Right atrium auricular region (tissue), 2 donors: ENCODE data around the gene CEACAM18. TPM values are rescaled to one million over a fixed set of nuclear protein-coding genes. Genes with fewer than 3 reads are reported as not detected.

Experiments used
- DNase-seq: peaks from one replicate; pipeline ENCODE4 v3.0.0-alpha.2; 2019; ENCODE audit warnings: low spot score
- H3K27ac ChIP-seq, 2 donors: fragments of 200-600 bp; sonication (generic); 1 replicate in 1 of 2; 2 replicates in 1 of 2; pipeline ENCODE4 v1.5.1; 2016 to 2019
- H3K27me3 ChIP-seq, 2 donors: fragments of 200-600 bp; sonication (generic); one replicate each; pipeline versions ENCODE4 v1.5.1 to v1.6.0; 2017 to 2019
- H3K36me3 ChIP-seq: fragments of 200-600 bp; sonication (generic); one replicate; pipeline ENCODE4 v1.5.1; 2016
- H3K4me1 ChIP-seq, 2 donors: fragments of 200-600 bp; sonication (generic); one replicate each; pipeline versions ENCODE4 v1.5.1 to v1.6.0; 2017 to 2019
- H3K4me3 ChIP-seq, 2 donors: fragments of 200-600 bp; sonication (generic); 1 replicate in 1 of 2; 2 replicates in 1 of 2; pipeline ENCODE4 v1.5.1; 2017 to 2019; ENCODE audit warnings: mild to moderate bottlenecking in 1 of 2, moderate library complexity in 1 of 2
- H3K9me3 ChIP-seq, 2 donors: fragments of 200-600 bp; sonication (generic); one replicate each; pipeline ENCODE4 v1.5.1; 2019
- total RNA-seq, 2 donors: library from RNA; depleted of rRNA; stranded (reverse); fragments of >200 nt; gene quantifications; one replicate each; pipeline ENCODE4 v1.1.0, GENCODE V29; 2016
- TF ChIP-seq, protein P1 (sequence below), 2 donors: fragments of 200-600 bp; sonication (generic); IDR thresholded peaks; one replicate each; pipeline ENCODE4 v1.5.1; 2019; ENCODE audit warnings: antibody characterized with exemption in 2 of 2

CEACAM18 gene
- total RNA-seq, 2 donors from 2014 or later, result not detected

GRCh38 chr19:51471527-51471926 is 6.8 kb upstream of the CEACAM18 start:
- H3K4me1 ChIP-seq, result no peaks in the 10 kb centered on the region
- TF ChIP-seq, protein P1, sequence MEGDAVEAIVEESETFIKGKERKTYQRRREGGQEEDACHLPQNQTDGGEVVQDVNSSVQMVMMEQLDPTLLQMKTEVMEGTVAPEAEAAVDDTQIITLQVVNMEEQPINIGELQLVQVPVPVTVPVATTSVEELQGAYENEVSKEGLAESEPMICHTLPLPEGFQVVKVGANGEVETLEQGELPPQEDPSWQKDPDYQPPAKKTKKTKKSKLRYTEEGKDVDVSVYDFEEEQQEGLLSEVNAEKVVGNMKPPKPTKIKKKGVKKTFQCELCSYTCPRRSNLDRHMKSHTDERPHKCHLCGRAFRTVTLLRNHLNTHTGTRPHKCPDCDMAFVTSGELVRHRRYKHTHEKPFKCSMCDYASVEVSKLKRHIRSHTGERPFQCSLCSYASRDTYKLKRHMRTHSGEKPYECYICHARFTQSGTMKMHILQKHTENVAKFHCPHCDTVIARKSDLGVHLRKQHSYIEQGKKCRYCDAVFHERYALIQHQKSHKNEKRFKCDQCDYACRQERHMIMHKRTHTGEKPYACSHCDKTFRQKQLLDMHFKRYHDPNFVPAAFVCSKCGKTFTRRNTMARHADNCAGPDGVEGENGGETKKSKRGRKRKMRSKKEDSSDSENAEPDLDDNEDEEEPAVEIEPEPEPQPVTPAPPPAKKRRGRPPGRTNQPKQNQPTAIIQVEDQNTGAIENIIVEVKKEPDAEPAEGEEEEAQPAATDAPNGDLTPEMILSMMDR (IDR thresholded peaks at IDR 0.05), result no peak
- no peaks in the 10 kb centered on the region for H3K36me3 ChIP-seq
- no peak overlapping the region for H3K27ac ChIP-seq
- no peaks in the 10 kb centered on the region for H3K9me3 ChIP-seq
- no peaks in the 10 kb centered on the region for H3K27me3 ChIP-seq
- H3K4me3 ChIP-seq, result no peak overlapping the region
- no peak for DNase-seq

DNA sequence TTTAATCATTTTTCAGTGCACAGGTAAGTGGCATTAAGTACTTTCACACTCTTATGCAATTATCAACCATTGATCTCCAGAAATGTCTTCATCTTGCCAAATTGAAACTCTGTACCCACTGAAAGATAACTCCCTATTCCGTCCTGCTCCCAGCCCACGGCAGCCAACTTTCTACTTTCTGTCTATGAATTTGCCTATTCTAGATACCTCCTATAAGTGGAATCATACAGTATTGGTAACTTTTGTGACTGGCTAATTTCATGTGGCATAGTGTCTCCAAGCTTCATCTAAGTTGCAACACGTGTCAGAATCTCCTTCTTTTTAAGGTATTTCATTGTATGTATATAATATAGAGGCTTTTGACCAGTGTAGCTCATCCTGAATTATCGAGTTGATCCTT is 5.7 kb upstream of the CEACAM18 start:
- Histone ChIP-seq H3K27ac (no peak overlapping the region), H3K27me3 (no peaks in the 10 kb centered on the region), H3K4me3 (no peak overlapping the region), H3K4me1 (no peaks in the 10 kb centered on the region), H3K9me3 (no peaks in the 10 kb centered on the region), H3K36me3 (no peaks in the 10 kb centered on the region)
- TF ChIP-seq, protein P1 (IDR thresholded peaks at IDR 0.05), result no peak
- no peak for DNase-seq

DNA sequence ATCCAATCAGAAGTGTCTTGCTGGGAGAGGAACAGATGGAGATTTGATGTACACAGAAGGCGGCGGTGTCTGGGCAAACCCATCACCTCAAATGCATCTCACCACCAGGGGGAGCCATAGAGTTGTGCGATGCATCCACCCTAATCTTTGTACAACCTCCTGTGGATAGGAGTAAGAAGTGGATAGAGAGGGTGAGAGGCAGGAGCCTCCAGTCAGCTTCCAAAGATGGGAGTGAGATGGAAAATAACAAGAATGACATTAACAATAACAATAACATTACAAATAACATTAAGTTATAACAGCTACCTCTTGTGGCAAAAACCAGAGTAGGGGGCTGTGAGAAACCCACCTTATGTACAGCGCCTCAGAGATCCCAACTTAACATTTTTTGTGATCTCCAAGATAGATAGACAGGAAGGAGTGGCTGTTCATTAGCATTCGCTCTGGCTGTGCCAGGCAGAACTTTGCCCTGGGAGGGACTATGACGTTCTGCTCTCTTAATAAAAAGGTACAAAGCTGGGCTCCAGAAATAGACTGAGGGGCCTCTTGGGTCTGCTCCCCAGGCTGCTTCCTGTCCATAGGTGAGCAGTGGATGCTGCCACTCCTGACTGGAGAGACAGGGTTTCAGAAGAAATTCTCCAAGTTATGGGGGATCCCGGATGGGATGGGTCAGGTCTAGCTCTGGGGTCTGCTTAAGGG is 5.2 kb upstream of the CEACAM18 start:
- Histone ChIP-seq H3K36me3 (no peaks in the 10 kb centered on the region), H3K4me3 (no peak overlapping the region), H3K27ac (no peak overlapping the region), H3K4me1 (no peaks in the 10 kb centered on the region), H3K27me3 (no peaks in the 10 kb centered on the region), H3K9me3 (no peaks in the 10 kb centered on the region)
- TF ChIP-seq, protein P1 (IDR thresholded peaks at IDR 0.05), result peak; percentile 68 to 90
- DNase-seq, result peak; percentile 89

DNA sequence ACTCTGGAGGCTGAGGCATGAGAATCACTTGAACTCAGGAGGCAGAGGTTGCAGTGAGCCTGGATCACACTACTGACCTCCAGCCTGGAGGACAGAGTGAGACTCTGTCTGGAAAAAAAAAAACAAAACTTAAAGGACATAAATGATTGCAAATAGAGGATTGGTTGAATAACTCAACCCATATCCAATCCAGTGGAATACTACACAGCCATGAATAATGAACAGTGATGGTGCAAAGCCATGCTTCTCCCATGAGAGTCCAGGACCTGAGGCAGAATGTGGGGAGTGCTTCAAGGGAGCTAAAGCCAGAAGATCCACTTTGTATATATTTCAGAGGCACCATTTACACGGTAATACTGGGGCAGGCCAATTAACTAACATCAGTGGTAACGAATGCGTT is 2.2 kb upstream of the CEACAM18 start:
- Histone ChIP-seq H3K9me3 (no peaks in the 10 kb centered on the region), H3K27me3 (no peaks in the 10 kb centered on the region), H3K4me1 (no peaks in the 10 kb centered on the region), H3K36me3 (no peaks in the 10 kb centered on the region), H3K27ac (no peak overlapping the region), H3K4me3 (no peak overlapping the region)
- no peak for DNase-seq
- TF ChIP-seq, protein P1 (IDR thresholded peaks at IDR 0.05), result no peak

- no peaks in the 10 kb centered on the region for H3K36me3 ChIP-seq
- TF ChIP-seq, protein P1 (IDR thresholded peaks at IDR 0.05), result no peak
- H3K27ac ChIP-seq, result no peak overlapping the region
- no peaks in the 10 kb centered on the region for H3K9me3 ChIP-seq
- H3K27me3 ChIP-seq, result no peaks in the 10 kb centered on the region
- no peak for DNase-seq
- no peak overlapping the region for H3K4me3 ChIP-seq
- H3K4me1 ChIP-seq, result no peaks in the 10 kb centered on the region
Measured at GRCh38 chr19:51477344-51477743, 995 bp upstream of the CEACAM18 start.
